ENCODE measurements around the gene ZNF771.
A peak's percentile ranks its signal among the peaks of the same experiment; 100 is the strongest.

ZNF771 gene

GRCh38 chr16:30365200-30365599 lies 42.2 kb upstream of the ZNF771 start:
- no peak overlapping the region for H3K27ac ChIP-seq
- no peak for TF ChIP-seq CTCF (IDR thresholded peaks at IDR 0.05)
- TF ChIP-seq ZFX (IDR thresholded peaks at IDR 0.05; ENCODE audit: borderline replicate concordance) = no peak

GRCh38 chr16:30366511-30366910 lies 40.9 kb upstream of the ZNF771 start:
- peak overlapping the region; percentile 22; the same call in 1 of the 2 replicates for H3K27ac ChIP-seq
- TF ChIP-seq CTCF (IDR thresholded peaks at IDR 0.05) (no peak), ZFX (IDR thresholded peaks at IDR 0.05; ENCODE audit: borderline replicate concordance) (no peak)

- H3K27ac ChIP-seq = peak overlapping the region; percentile 22
Observed at GRCh38 chr16:30367349-30368009, 39.9 kb upstream of the ZNF771 start.

GRCh38 chr16:30368122-30368791 lies 39.1 kb upstream of the ZNF771 start:
- TF ChIP-seq CTCF (IDR thresholded peaks at IDR 0.05) (no peak), ZFX (IDR thresholded peaks at IDR 0.05; ENCODE audit: borderline replicate concordance) (no peak)
- peak overlapping the region; percentile 89 for H3K27ac ChIP-seq

More at GRCh38 chr16:30367349-30368009, 39.9 kb upstream of the ZNF771 start:
- TF ChIP-seq CTCF (IDR thresholded peaks at IDR 0.05) = no peak

- peak overlapping the region; percentile 89 for H3K27ac ChIP-seq
- TF ChIP-seq ZFX (IDR thresholded peaks at IDR 0.05; ENCODE audit: borderline replicate concordance) = no peak
Observed at GRCh38 chr16:30368792-30369090, 38.7 kb upstream of the ZNF771 start.

GRCh38 chr16:30369091-30369937 lies 38.1 kb upstream of the ZNF771 start:
- H3K27ac ChIP-seq = peak overlapping the region; percentile 89

More at GRCh38 chr16:30369091-30369937, 38.1 kb upstream of the ZNF771 start:
- no peak for TF ChIP-seq CTCF (IDR thresholded peaks at IDR 0.05)
- no peak for TF ChIP-seq ZFX (IDR thresholded peaks at IDR 0.05; ENCODE audit: borderline replicate concordance)
